HTR-8/SVneo (cell line): ENCODE data around the gene CYP19A1.

Experiments
- DNase-seq: peaks from one replicate; pipeline ENCODE4 v3.0.0; 2011; ENCODE audit warnings: low spot score, mixed read lengths; ENCODE audit not compliant: insufficient read length
- FAIRE-seq: peaks from 2 replicates; lab custom pipeline; 2011; peaks lifted over from hg19 to GRCh38; lab: Jason Lieb, UNC

CYP19A1 gene

GRCh38 chr15:51162865-51163762, 175.3 kb downstream of the CYP19A1 start:
- FAIRE-seq (no peak), DNase-seq (peak; percentile 80)

- DNase-seq, result no peak
- FAIRE-seq, result no peak
These were observed 176.7 kb downstream of the CYP19A1 start for GRCh38 chr15:51161491-51162220.

GRCh38 chr15:51160484-51160883, 177.9 kb downstream of the CYP19A1 start:
- FAIRE-seq (no peak), DNase-seq (no peak)
